ENCODE data around the gene AKR1C8. TPM values are rescaled to one million over a fixed set of nuclear protein-coding genes. Genes with fewer than 3 reads are reported as not detected.

The AKR1C8 gene
- total and polyA plus RNA-seq, 2 donors (not counting 3 experiments of a cell fraction or from before 2014, with no cell fraction given), result not detected

- Histone ChIP-seq H3K36me3 (ENCODE audit: control insufficient read depth in 2 of 2, extremely low read depth in 1 of 2, insufficient read depth in 2 of 2, low read length in 2 of 2) (no peaks in the 10 kb centered on the region), H3K27me3 (ENCODE audit: control insufficient read depth in 2 of 2, insufficient read depth in 2 of 2, low read length in 2 of 2) (no peaks in the 10 kb centered on the region), H3K27ac (ENCODE audit: insufficient read depth, low read depth, low read length) (no peak overlapping the region), H3K4me3 (replicated peaks in 1 of 3; ENCODE audit: insufficient read depth in 1 of 3, low read depth in 1 of 3, low read length in 3 of 3) (no peak overlapping the region), H3K9me1 (replicated peaks; ENCODE audit: control insufficient read depth, extremely low read depth, insufficient read depth, low read length) (no peaks in the 10 kb centered on the region), H4K20me1 (replicated peaks; ENCODE audit: control insufficient read depth, extremely low read depth, insufficient read depth, low read length) (no peaks in the 10 kb centered on the region), H2AFZ (ENCODE audit: low read depth, low read length) (no peak overlapping the region), H3K4me2 (ENCODE audit: insufficient read depth, low read length) (no peak overlapping the region), H3K9ac (replicated peaks; ENCODE audit: extremely low read depth, insufficient read depth, low read length) (no peak overlapping the region), H3K9me3 (replicated peaks; ENCODE audit: control insufficient read depth, insufficient read depth, low read length) (no peaks in the 10 kb centered on the region), H3K4me1 (ENCODE audit: control insufficient read depth, extremely low read depth, insufficient read depth, low read length) (no peaks in the 10 kb centered on the region), H3K79me2 (ENCODE audit: control insufficient read depth, insufficient read depth, low read length) (no peaks in the 10 kb centered on the region)
- no TSS peak for BruUV-seq (replicated peaks)
- no peak for DNase-seq (ENCODE audit: low read depth, low spot score)
- intact Hi-C loops (cut with micrococcal nuclease) (no loop called here), dilution Hi-C loops (cut with MboI; ENCODE audit: extremely low pct_ligation_motif_present, low sequenced_read_pairs) (no loop called here)
- POLR2A ChIA-PET, result no interaction called here
- no peak for FAIRE-seq
- CTCF ChIA-PET, result no interaction called here
- TF ChIP-seq EZH2 (IDR thresholded peaks at IDR 0.05; ENCODE audit: borderline replicate concordance, low read depth, low read length, severe bottlenecking), result no peak
- no peak for TF ChIP-seq POLR2AphosphoS5 (IDR thresholded peaks at IDR 0.05; ENCODE audit: insufficient read depth, low read depth, low read length)
- no peak for TF ChIP-seq FOS (IDR thresholded peaks at IDR 0.05; ENCODE audit: borderline replicate concordance, insufficient read depth, low read length)
- TF ChIP-seq GATA2 (IDR thresholded peaks at IDR 0.05; ENCODE audit: insufficient read depth, insufficient read length, low read depth, low read length), result no peak
- no peak for TF ChIP-seq MYC (IDR thresholded peaks at IDR 0.05; ENCODE audit: low read depth, low read length)
- no peak for TF ChIP-seq JUN (IDR thresholded peaks at IDR 0.05; ENCODE audit: borderline replicate concordance, insufficient read depth, insufficient read length, low read depth)
- TF ChIP-seq CTCF (IDR thresholded peaks at IDR 0.05; ENCODE audit: extremely low read depth in 1 of 2, insufficient read depth in 1 of 2, low read depth in 1 of 2, low read length in 2 of 2), result no peak
- no peak for TF ChIP-seq MAX (IDR thresholded peaks at IDR 0.05; ENCODE audit: insufficient read depth, insufficient read length)
- no peak for TF ChIP-seq POLR2A (IDR thresholded peaks at IDR 0.05; ENCODE audit: low read depth, low read length)
These were observed 59.5 kb downstream of the AKR1C8 start for GRCh38 chr10:5125315-5126044.
